HUES6 (cell line): Measurements from ENCODE around the gene NECAB2.

Source experiments
- H3K27ac ChIP-seq: 2 replicates; pipeline ENCODE4 v1.7.0; 2013; ENCODE audit warnings: low read depth, mild to moderate bottlenecking, low read length, inconsistent platforms
- H3K27me3 ChIP-seq: 2 replicates; pipeline ENCODE4 v1.6.1; 2013; ENCODE audit warnings: low read length; ENCODE audit not compliant: control insufficient read depth, insufficient read depth
- H3K36me3 ChIP-seq: 2 replicates; pipeline ENCODE4 v1.6.1; 2013; ENCODE audit warnings: low read length; ENCODE audit not compliant: control insufficient read depth, insufficient read depth
- H3K4me1 ChIP-seq: 2 replicates; pipeline ENCODE4 v1.6.1; 2013; ENCODE audit warnings: low read length; ENCODE audit not compliant: control insufficient read depth, insufficient read depth
- H3K4me3 ChIP-seq: 2 replicates; pipeline ENCODE4 v1.5.1; 2013; ENCODE audit warnings: low read depth, low read length
- H3K9ac ChIP-seq: one replicate; pipeline ENCODE4 v1.6.1; 2013; ENCODE audit warnings: mild to moderate bottlenecking, low read length
- H3K9me3 ChIP-seq: 2 replicates; pipeline ENCODE4 v1.6.1; 2013; ENCODE audit warnings: low read depth, low read length; ENCODE audit not compliant: control insufficient read depth, insufficient read depth

The NECAB2 gene

DNA sequence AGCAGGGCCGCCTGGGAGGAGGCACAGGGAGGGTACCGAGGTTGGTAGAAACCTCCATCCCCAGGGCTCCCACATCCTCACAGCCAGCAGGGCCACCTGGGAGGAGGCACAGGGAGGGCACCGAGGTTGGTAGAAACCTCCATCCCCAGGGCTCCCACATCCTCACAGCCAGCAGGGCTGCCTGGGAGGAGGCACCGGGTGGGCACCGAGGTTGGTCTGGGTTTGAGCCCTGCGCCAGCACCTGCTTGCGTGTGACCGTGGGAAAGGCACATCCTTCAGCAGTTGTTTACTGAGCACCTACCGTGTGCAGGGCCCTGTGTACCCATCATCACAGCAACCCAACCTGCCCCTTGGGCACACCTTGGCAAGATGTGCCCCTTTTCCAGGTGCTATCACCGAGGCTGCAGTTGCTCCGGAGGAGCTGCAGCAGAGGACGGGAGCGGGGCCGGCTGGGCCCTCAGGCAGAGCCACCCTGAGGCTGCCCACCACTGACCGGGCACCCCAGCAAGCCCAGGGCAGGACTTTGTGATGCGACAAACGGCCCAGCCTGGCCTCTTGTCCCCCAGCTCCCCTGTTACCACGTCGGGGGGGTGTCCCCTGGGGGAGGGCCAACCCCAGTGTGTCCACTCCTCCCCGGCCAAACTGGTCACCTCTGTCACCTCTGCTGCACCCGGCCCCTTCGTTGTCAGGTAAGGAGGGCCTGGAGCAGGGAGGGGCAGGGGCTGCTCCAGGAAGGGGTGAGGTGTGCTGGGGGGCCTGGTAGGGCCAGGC lies 37.1 kb upstream of the NECAB2 start:
- no peak overlapping the region for H3K4me3 ChIP-seq
- no peak overlapping the region for H3K9ac ChIP-seq
- H3K9me3 ChIP-seq, result no peaks in the 10 kb centered on the region
- no peak overlapping the region for H3K27ac ChIP-seq
- no peaks in the 10 kb centered on the region for H3K36me3 ChIP-seq
- peaks cover 4% of the 10 kb centered on the region for H3K4me1 ChIP-seq
- H3K27me3 ChIP-seq, result no peaks in the 10 kb centered on the region

DNA sequence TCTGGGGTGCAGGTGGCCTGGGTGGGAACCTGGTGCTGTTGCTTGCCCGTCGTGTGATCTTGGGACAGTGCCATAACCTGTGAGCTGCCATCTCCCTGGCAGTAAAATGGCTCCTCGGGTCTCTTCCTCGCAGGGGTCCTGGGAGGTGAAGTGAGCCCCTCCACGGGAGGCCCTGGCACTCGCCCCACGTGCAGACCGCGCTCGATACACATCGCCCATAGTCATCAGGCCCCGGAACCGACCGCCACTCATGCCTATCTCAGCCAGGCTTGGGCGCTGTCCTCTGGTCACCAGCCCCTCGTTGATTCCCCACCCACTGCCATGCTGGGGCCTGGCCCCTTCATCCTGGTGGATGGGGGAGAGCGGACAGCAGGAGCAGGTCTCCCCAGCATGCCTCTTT lies 36.5 kb upstream of the NECAB2 start:
- Histone ChIP-seq H3K4me3 (no peak overlapping the region), H3K27ac (no peak overlapping the region), H3K4me1 (peaks cover under 1% of the 10 kb centered on the region), H3K36me3 (no peaks in the 10 kb centered on the region), H3K9me3 (no peaks in the 10 kb centered on the region), H3K9ac (no peak overlapping the region), H3K27me3 (no peaks in the 10 kb centered on the region)

DNA sequence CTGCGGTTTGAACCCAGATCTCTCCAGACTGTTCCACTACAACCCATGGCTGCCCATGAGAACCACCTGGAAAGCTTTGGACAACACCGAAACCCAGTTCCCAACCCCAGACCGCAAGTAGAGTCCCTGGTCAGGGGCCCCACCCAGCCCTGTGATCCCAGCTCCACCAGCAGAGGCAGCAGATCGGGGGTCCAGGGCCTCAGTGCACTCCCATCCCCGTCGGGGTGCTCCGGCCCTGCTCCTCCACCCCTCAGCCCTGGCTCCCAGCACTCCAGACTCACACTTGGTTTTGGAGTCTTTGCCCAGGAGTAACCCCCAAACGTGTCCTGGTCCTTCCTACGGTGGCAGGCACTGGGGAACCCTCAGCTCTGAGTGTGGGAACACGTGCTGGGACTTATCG lies 35.7 kb upstream of the NECAB2 start:
- no peaks in the 10 kb centered on the region; the same call in 1 of the 2 replicates for H3K4me1 ChIP-seq
- no peak overlapping the region for H3K4me3 ChIP-seq
- H3K9me3 ChIP-seq, result no peaks in the 10 kb centered on the region
- H3K27me3 ChIP-seq, result no peaks in the 10 kb centered on the region
- H3K27ac ChIP-seq, result no peak overlapping the region
- no peaks in the 10 kb centered on the region for H3K36me3 ChIP-seq
- no peak overlapping the region for H3K9ac ChIP-seq

DNA sequence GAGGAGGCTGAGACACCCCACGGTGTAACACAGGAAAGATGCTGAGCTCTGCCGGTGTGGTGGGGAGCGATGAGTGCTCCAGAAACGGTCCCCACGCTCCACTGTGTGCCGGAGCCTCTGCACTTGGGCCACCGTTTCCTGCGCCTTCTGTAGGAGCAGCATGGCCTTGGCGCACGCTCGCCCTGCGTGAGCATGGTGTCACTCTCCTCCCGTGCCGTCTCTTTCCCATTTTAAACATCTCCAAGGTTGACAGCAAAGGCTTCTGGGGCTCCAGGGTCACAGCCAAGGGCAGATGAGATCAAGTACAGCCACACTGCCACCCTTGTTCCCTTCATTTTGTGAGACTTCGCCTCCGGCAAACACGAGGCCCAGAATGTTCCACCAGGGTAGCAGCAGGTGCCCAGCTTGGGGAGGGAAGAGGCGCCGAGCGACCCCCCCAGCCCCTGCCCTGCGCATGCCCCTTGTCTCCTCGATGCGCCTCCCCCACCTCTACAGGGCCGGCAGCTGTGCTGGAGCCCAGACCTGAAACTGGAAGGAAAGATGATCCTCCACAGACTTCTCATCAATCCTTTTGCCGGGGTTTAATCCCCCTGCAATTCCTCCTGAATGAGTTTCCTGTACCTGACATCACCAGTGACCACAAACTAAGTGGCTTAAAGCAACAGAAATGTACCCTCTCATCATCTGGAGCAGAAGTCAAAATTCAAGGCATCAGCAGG lies 34.9 kb upstream of the NECAB2 start:
- H3K4me1 ChIP-seq, result no peaks in the 10 kb centered on the region
- H3K27ac ChIP-seq, result no peak overlapping the region
- no peak overlapping the region for H3K4me3 ChIP-seq
- no peaks in the 10 kb centered on the region for H3K27me3 ChIP-seq
- H3K9ac ChIP-seq, result no peak overlapping the region
- no peaks in the 10 kb centered on the region for H3K9me3 ChIP-seq
- no peaks in the 10 kb centered on the region for H3K36me3 ChIP-seq

DNA sequence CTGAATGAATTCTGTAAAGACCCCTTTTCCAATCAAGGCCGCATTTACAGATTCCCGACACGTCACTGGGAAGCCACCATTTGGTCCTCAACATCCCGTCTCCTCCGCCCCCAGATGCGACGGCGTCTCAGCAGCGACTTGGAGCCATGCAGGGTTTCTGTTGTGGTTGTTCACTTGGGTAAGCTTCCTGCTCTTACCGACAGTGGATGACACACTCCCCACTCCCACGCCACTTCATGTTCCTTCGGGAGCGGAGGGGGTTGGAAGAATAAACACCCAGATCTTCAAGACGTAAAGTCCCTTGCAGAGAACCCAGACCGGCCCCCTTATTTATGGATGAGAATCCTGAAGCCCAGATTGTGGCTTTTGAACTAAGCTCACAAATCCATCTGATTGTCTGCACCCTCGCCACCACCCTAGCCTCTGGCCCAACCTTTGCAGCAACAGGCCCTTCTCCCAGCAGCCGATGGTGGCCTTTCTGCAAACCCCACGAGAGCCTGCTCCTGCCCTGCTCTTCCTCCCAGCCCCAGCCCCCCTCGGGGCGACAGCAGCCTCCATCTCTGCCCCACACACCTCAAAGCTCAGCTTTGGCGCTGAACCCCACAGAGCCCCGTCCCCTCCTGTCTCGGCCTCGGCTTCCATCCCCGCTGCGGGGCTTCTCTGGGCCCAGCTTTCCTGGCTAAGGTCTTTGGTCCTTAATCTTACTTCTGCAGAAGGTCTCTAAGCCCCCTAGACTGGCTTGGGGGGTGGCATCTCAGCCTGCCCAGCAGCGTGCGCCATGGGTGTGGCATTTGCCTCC lies 34.0 kb upstream of the NECAB2 start:
- Histone ChIP-seq H3K27ac (no peak overlapping the region), H3K27me3 (no peaks in the 10 kb centered on the region), H3K9ac (no peak overlapping the region), H3K4me3 (no peak overlapping the region), H3K9me3 (no peaks in the 10 kb centered on the region), H3K4me1 (no peaks in the 10 kb centered on the region), H3K36me3 (no peaks in the 10 kb centered on the region)

DNA sequence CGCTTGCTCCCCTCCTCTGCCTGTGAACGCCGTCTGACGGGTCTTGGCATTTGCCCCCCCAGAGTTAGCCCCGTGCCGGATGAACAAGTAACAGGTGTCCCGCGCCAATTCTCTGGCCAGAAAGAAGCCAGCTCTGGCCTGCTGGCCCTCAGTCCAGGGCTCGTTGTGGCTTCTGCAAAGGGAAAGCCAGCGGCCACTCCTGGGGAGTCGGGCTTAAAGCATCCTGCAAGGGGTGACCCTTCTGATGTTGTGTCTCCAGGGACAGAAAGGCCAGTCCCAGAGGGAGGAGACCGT lies 33.4 kb upstream of the NECAB2 start:
- no peak overlapping the region for H3K27ac ChIP-seq
- H3K4me3 ChIP-seq, result no peak overlapping the region
- no peak overlapping the region for H3K9ac ChIP-seq
- no peaks in the 10 kb centered on the region for H3K9me3 ChIP-seq
- no peaks in the 10 kb centered on the region for H3K27me3 ChIP-seq
- no peaks in the 10 kb centered on the region for H3K36me3 ChIP-seq
- no peaks in the 10 kb centered on the region for H3K4me1 ChIP-seq

DNA sequence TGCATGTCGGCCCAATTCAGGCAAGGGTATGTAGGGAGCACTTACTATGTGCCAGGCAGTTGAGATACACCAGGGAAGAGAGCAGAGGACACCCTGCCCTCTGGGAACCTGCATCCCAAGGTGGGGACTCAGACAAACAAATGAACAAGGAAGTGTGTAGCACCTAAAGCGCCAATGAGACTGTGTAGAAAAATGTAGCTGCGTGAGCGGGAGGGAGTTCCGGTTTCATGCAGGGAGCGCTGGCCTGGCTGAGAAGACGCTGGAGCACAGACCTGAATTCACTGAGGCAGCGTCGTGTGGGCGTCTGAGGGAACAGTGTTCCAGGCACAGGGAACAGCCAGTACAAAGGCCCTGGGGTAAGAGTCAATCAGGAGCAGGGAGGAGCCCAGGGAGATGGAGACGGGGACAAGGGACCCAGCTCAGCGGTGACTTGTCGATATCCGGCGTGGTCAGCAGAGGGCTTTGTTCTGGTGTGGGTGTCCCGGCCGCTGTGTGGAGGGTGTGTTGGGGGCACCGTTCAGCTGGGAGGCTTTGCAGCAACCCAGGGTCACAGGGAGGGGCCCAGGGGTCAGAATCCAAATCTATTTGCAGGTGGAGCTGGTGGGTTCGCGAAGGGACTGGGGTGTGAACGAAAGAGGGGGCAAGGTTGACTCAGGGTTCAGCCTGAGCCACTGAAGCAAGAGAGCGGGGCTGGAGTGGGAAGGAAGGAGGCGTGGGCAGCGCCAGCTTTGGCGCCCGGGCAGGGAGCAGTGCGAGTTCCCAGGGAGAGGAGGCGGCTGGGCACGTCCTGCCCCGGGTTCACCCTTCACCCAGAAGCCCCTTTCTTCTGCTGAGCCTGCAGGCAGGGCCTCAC lies 32.8 kb upstream of the NECAB2 start:
- Histone ChIP-seq H3K9ac (no peak overlapping the region), H3K36me3 (no peaks in the 10 kb centered on the region), H3K9me3 (no peaks in the 10 kb centered on the region), H3K27me3 (no peaks in the 10 kb centered on the region), H3K4me1 (peaks cover under 1% of the 10 kb centered on the region; the same call in 1 of the 2 replicates), H3K27ac (no peak overlapping the region), H3K4me3 (no peak overlapping the region)

DNA sequence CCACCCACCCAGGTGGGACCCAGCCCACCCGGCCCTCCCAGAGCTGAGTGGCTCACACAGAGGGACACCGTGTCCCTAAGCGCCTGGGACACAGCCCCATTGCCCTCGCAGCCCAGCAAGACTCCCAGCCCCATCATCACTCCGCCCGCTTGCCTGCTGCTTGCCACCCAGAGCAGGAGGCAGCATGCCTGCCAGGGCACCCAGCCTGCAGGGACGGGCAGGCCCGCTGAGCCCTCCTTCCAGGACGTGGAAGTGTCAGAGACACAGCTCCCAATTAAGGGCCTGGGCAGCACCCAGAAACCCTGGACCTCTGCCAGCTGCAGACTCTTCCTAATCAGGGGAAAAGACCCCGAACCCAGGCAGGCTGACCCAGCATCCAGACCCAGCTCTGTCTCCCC lies 32.2 kb upstream of the NECAB2 start:
- H3K27me3 ChIP-seq, result peaks cover 3% of the 10 kb centered on the region; the same call in 1 of the 2 replicates
- H3K36me3 ChIP-seq, result no peaks in the 10 kb centered on the region
- no peaks in the 10 kb centered on the region for H3K9me3 ChIP-seq
- no peak overlapping the region for H3K4me3 ChIP-seq
- no peak overlapping the region for H3K9ac ChIP-seq
- peaks cover 4% of the 10 kb centered on the region for H3K4me1 ChIP-seq
- no peak overlapping the region for H3K27ac ChIP-seq

DNA sequence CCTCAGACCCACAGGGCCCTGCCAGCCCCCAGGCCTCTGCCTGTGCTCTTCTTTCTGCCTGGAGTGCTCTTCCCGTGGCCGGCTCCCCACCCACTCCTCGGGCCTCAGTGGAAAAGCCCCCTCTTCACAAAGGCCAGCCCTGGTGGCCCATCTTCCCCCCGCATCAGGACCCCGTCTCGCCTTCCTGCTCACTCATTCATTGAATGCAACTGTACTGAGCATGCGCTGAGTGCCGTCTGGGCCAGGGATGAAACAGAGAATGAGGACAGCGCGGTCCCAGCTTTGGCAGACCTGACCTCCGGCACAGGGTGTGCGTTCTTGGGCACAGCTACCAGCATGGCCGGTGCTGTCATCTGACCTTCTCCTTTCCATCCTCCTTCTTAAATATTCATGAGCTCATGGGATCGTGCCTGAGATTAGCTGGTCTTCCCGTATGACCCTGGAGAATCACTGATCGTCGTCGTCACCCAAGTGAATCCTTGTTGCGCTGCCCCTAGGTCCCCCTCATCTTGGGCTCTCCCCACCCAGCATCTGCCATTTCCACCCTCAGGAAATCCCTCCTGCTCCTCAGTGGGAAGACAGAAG lies 31.4 kb upstream of the NECAB2 start:
- no peaks in the 10 kb centered on the region for H3K36me3 ChIP-seq
- no peak overlapping the region for H3K4me3 ChIP-seq
- no peaks in the 10 kb centered on the region for H3K9me3 ChIP-seq
- H3K9ac ChIP-seq, result no peak overlapping the region
- no peak overlapping the region for H3K27ac ChIP-seq
- H3K4me1 ChIP-seq, result peaks cover 4% of the 10 kb centered on the region
- peaks cover 3% of the 10 kb centered on the region; the same call in 1 of the 2 replicates for H3K27me3 ChIP-seq

DNA sequence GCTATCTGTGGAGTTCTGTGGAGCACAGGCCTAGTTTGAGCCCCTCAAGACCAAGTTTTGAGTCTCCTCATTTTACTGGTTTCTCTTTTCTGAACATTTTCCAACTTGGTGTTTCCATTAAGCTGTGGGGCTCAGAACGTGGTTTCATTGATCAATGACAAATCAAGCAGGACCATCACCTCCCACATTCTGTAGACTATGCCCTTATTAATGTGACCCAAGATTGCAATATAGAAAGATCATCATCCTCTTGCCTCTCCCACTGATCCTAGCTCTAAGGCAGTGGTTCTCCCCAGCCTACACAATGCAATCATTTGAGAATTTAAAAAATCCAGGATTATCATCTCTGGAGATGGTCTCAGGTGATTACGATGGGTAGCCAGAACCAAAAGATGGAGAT lies 30.8 kb upstream of the NECAB2 start:
- Histone ChIP-seq H3K9ac (no peak overlapping the region), H3K36me3 (no peaks in the 10 kb centered on the region), H3K4me3 (no peak overlapping the region), H3K27ac (no peak overlapping the region), H3K9me3 (no peaks in the 10 kb centered on the region), H3K4me1 (peaks cover 4% of the 10 kb centered on the region), H3K27me3 (peaks cover 3% of the 10 kb centered on the region; the same call in 1 of the 2 replicates)
